ENCODE results near the gene RALGAPB. TPM values are rescaled to one million over a fixed set of nuclear protein-coding genes. Genes with fewer than 3 reads are reported as not detected.
"Not testable (repeated sequence)": the region's sequence is repeated elsewhere in the genome, so short reads cannot be mapped to it uniquely, and the experiment has no call there.

RALGAPB gene
- total RNA-seq, 1 experiment from 2014 or later: 20.0 TPM

GRCh38 chr20:38446441-38447209 is 26.0 kb upstream of the RALGAPB start:
- DNase-seq (ENCODE audit: low spot score): peak; percentile 98

DNA sequence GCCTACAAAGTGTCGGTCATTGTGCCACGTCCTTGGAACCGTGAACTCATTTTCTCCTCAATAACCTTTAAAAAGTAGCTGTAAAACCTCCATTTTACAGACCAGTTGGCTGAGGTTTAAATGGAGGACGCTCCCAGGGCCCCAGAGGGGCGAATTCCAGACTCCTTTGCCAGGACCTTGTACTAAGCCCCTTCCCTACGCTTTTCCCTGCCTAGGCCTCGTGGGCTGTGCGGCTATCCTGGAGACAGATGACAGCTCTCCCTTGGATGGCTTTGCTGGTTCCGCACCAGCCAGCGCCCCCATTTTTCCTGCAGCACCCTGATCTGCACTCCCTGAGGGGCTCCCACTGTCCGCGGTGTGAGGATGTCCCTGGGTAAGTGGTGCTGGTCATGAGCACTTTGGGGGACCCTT is 25.4 kb upstream of the RALGAPB start:
- DNase-seq (ENCODE audit: low spot score): no peak

GRCh38 chr20:38447931-38448675 is 24.5 kb upstream of the RALGAPB start:
- no peak for DNase-seq (ENCODE audit: low spot score)

DNA sequence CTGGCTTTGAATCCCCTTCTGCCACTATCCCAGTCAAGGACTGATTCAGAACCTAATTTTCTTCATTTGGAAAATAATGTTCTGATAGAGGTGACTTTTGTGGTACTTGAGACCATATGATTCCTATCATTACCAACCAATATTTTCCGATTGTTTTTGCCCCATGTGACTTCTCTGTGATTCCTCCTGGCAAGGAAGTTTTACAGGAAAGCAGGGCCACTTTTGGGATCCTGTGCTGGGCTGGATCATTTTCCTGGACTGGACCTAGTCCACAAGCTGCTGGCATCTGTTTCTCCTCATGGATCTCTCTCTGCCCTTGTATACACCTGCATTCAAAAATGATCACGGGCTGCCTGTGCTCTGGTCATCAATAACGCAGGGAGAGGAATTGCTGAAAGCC is 23.6 kb upstream of the RALGAPB start:
- DNase-seq (ENCODE audit: low spot score): no peak

DNA sequence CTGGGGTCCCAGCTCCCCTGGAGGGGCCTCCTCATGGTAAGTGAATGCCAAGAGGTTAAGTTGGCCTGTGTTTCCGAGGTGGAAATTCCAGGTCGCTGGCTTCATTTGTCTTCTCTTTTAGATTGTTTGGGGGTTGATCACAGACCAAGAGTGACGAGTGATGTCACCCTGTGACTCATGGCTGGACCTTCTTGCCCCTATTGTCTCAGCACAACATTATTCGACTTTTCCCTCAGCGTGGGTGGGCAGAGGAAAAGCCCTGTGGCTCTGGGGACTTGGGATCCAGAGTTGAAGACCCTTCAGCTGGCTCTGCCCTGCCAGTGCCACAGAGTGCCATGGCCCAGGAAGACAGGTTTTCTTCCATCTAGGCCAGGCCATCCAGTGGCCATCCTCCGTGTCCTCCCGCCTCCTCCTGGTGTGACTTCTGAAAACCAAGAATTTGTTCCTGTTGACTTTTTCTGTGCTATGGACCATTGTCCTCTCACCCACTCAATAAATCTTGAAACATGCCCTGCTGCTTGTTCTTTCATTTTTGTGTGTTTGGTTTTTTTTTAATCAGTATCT is 22.1 kb upstream of the RALGAPB start:
- DNase-seq (ENCODE audit: low spot score): no peak

GRCh38 chr20:38452880-38453624 is 19.6 kb upstream of the RALGAPB start:
- DNase-seq (ENCODE audit: low spot score): peak; percentile 19

DNA sequence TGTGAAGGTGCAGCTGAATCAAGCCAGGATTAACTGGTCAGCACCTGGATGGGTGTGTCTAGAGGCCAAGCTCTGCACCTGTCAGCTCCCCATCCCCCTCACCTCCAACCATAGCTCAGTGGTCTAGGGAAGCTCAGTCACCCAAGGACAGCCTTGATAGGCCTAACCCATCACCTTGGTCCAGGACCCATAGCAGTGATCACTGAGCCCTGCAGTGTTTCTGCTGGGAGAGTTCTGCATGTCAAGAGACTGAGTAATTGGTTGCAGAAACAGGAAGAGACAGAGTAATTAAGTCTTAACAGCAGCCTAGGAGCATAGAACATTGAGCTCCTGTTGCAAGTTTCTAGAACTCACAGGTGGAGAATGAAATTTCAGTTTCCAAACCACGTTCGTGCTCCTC is 18.7 kb upstream of the RALGAPB start:
- DNase-seq (ENCODE audit: low spot score): no peak

- DNase-seq (ENCODE audit: low spot score): no peak
Measured at GRCh38 chr20:38454556-38455473, 17.8 kb upstream of the RALGAPB start.

- no peak for DNase-seq (ENCODE audit: low spot score)
Measured at GRCh38 chr20:38458314-38458713, 14.3 kb upstream of the RALGAPB start.

DNA sequence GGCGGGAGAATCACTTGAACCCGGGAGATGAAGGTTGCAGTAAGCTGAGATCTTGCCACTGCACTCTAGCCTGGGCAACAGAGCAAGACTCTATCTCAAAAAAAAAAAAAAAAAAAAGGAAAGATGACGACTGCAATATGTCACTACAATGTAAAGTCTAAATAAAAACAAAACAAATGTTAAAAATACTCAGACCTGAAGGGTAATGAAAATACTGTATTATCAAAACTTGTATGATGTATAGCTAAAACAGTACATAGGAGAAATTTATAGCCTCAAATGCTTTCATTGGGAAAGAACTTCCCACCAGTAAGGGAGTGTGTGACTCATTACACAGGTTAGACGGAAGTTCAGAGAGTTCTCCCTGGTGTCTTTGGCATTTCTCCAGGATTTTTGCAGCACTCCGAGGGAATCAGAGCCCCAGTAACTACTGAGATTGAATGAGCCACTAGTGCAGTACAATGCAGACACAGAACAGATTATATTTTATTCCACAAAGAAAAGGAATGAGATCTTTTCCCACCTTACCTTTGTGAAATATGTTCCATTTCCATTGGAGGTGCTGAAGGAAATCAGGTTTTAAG is 12.5 kb upstream of the RALGAPB start:
- peak; percentile 94 for DNase-seq (ENCODE audit: low spot score)

DNA sequence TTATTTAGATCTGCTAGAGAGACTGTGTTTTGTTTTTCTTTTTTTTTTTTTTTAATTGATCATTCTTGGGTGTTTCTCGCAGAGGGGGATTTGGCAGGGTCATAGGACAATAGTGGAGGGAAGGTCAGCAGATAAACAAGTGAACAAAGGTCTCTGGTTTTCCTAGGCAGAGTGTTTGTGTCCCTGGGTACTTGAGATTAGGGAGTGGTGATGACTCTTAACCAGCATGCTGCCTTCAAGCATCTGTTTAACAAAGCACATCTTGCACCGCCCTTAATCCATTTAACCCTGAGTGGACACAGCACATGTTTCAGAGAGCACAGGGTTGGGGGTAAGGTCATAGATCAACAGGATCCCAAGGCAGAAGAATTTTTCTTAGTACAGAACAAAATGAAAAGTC is 12.0 kb upstream of the RALGAPB start:
- not testable (repeated sequence) for DNase-seq (ENCODE audit: low spot score)

DNA sequence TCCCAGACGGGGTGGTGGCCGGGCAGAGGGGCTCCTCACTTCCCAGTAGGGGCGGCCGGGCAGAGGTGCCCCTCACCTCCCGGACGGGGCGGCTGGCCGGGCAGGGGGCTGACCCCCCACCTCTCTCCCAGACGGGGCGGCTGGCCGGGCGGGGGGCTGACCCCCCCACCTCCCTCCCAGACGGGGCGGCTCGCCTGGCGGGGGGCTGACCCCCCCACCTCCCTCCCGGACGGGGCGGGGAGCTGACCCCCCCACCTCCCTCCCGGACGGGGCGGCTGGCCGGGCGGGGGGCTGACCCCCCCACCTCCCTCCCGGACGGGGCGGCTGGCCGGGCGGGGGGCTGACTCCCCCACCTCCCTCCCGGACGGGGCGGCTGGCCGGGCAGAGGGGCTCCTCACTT is 11.5 kb upstream of the RALGAPB start:
- DNase-seq (ENCODE audit: low spot score): not testable (repeated sequence)

GRCh38 chr20:38461569-38461968 is 11.1 kb upstream of the RALGAPB start:
- not testable (repeated sequence) for DNase-seq (ENCODE audit: low spot score)

- no peak for DNase-seq (ENCODE audit: low spot score)
Measured at GRCh38 chr20:38466171-38466570, 6.5 kb upstream of the RALGAPB start.

GRCh38 chr20:38466983-38467382 is 5.7 kb upstream of the RALGAPB start:
- DNase-seq (ENCODE audit: low spot score): no peak

DNA sequence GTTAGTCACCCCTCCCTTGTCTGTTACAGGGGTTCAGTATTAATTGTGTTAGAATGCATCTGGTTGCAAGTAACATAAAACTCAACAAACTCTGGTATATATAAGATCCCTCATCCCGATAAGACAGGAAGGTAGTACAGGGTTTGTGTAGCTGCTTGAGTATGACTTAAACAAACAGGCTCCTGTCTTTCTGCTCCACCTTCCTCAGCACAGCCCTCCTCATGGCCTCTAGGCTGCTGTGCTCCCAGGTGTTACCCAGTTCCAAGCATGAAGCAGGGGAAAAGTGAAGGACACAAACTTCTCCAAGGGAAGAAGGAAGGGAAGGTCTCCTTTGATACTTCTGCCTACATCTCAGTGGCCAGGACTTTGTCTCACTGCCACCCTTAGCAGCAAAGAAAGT is 1.4 kb upstream of the RALGAPB start:
- peak; percentile 42 for DNase-seq (ENCODE audit: low spot score)

DNA sequence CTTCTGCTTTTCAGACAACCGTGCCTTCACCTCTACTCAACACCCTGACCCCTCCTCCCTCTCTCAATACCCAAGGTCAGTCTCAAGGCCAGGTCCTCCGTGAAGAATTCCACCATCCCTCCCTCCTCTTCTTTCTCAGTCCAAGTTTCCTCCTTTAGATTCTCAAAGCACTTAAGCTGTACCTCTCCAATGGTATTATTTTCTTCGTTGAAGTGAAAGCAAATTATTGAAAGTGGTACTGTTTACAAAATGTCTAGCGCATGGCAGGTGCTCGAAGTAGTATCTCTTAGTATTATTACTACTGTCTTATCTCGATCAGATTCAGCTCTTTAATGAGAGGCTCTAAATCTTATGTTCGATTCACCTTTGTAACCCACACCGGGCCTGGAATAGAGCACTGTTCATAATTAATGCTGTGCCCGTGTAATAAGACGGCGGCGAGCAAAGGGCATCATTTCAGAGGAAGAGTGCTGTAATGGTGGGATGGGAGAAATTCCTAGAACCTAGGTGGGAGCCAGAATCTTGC is 593 bp upstream of the RALGAPB start:
- DNase-seq (ENCODE audit: low spot score): no peak

GRCh38 chr20:38473367-38473795 is 738 bp downstream of the RALGAPB start:
- DNase-seq (ENCODE audit: low spot score): peak; percentile 65

GRCh38 chr20:38477747-38478146 is 5.1 kb downstream of the RALGAPB start:
- DNase-seq (ENCODE audit: low spot score): no peak

DNA sequence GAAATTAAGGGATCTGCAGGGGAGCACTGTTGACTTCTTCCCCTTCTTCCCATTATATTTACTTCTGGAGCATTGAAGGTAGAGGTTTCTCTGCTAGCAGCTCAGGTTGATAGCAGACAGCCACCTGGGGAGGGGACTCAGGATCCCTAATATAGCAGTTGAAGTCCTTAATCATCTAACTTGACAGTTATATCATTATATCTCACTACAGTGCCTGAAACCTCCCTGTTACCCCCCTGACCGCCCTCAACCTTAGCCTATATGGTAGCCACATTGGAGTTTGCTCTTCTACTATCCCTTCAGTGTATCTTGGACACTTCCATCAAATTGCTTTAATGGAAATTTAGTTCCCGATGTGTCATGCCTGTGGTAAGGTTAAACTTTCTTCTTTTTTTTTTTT is 7.0 kb downstream of the RALGAPB start:
- DNase-seq (ENCODE audit: low spot score): no peak
